ENCODE measurements around the gene HMX2.

HMX2 gene

GRCh38 chr10:123139521-123140163 lies 8.3 kb upstream of the HMX2 start:
- no peak for DNase-seq

DNA sequence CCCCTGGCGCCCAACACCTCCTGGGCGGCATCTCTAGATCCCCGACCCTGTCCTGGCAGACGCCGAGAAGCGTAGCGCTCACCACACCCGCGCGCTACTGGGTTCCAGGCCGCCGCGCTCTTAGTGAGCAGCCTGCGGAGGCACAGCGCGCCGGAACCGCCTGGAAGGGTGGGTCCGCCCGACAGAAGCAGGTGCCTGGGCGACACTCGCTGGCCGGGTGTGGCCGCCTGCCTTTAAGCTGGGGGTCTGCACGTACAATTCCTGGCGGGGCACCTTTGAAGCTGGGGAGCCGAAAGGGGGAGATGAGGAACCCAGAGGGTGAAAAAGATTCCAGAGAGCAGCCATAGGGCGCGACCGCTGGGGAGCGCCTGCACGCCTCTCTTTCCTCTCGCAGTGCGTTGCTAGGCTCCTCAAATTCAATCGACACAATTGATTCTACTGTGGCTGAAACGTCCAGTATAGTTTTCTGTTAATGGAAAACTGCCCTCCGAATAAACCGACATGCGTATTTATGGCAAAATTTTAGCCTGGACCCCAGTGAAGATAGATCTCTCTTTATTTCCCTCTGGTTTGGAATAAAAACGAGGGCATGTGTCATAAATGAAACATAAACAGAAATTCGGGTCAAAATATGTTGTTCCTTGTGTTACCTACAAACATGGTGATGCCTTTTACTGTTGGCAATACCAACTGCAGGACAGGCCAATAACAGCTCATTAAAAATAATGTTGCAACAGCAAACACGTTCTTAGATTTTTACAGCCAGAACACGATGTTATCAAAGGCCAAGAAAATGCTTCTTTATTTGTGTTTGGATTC lies 7.6 kb upstream of the HMX2 start:
- no peak for DNase-seq

DNA sequence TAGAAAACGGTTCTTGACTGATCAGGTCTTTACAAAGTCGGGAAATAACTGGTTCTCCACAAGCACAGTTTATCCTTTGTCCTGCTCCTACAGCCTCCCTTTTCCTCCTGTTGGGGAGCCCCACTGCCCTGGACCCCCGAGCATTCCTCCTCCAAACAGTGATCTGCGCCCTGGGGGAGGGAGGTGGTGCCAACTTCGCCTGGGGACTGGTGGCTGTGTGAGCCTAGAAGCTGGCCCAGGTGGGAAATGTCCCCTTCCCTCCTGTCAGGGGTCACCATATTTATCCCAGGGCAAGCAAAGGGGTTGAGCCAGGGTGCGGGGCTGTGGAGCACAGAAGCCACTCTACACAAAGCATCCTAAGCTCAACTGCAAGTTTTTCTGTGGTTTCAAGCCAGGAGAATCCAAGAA lies 6.9 kb upstream of the HMX2 start:
- DNase-seq, result no peak

- DNase-seq, result no peak
Measured at GRCh38 chr10:123141791-123142700, 5.9 kb upstream of the HMX2 start.

DNA sequence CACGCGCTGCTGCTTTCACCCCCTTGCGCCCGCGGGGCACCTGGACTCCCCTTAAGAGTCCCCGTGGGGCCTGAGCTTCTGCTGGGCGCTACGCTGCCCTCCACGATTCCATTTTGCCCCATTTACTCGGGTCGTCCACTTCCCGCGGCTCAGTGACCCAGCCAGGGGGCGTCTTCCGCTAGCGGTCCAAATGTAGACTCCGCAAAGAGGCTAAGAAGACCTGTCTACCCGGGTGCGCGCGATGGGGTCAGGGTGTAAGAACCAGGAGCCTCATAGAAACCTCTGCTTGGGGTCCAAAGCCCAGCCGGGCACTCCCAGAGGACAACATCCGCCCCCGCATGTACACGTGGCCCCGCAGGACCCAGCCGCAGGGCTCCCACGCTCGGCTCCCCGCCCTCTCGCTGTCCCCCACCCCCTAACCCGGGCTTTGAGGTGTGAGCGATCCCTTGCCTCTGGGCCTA lies 5.2 kb upstream of the HMX2 start:
- no peak for DNase-seq

DNA sequence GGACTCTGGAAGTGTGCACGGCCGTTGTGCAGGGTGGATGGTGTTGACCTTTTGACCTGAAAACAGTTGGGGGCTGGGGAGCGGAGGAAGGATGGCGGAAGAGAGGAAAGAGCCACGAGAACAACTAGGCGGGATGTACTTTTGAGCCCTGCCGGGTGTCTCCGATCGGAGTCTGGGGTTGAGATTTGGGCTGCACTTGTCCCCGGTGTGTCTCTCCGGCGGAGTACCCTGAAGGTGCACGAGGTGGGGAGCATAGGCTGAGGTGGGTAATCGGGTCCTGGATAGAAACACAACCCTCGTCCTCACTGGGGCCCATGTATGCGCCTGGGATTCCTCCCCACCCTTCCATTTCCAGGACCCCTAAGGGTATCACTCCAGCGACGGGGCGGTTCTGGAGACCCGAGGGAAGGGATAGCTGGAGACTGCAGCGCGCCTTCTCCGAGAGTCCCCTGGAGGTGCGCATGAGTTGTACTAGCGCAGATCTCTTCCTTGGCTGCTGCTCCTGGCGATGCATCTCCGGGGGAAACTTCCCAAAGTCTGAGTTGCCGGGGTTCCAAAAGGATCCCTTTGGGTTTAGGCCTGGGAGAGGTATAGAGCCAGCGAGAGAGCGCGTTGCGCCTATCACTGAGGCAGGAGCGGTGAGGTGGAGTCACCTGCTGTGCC lies 4.6 kb upstream of the HMX2 start:
- no peak for DNase-seq

DNA sequence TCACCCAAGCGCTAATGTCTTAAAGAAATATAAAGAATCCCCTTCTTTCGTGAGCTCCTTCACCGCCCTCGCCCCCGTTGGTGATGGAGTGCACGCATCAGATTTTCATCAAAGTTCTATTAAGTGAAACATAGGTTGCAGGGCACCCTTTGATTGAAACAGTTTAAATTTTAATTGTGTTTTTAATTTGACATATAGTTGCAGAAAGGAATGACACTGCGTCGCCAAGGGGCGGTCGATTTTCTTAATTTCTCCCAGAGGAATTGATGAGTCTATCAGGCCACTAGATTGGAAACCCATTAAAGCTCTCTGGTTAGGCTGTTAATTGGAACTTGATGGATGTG lies 4.1 kb upstream of the HMX2 start:
- DNase-seq, result no peak

DNA sequence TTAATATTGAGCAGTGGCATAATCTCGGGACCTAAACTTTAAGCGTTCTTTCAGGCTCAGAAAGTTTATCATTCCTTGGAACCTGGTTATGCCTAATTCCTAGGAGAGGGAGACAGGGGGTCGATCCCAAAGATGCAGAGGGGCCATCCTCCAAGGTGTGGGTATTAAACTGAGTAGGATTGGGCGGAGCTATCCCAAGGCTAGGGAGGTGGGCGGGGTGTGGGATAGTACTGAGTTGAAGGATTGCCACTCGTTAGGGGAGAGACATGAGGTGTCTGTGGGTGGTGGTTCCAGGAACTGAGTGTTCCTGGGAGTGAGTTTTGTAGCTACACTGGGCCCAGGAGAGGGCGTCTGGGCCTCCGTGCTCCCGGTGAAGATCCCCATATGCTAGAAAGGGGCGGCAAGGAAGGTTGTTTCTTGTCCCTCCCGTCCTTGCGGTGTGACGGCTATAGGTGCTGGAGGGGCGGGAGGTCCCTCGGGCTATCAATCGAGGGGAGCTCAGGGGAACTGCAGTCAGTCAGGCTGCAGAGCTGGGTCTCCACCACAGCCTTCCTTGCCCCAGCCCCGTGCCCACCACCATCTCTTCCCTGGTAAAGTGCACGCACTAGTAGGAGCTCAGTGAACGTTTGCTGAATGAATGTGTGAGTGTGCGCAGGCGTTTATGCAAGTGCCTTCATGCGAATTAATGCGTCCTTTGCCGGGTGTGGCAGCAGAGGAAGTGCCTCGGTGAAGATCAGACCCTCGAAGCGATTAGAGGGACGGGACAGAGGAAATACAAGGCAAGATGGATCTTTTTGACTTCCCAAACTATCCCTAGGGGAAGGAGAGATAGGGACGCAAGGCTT lies 3.0 kb upstream of the HMX2 start:
- no peak for DNase-seq

DNA sequence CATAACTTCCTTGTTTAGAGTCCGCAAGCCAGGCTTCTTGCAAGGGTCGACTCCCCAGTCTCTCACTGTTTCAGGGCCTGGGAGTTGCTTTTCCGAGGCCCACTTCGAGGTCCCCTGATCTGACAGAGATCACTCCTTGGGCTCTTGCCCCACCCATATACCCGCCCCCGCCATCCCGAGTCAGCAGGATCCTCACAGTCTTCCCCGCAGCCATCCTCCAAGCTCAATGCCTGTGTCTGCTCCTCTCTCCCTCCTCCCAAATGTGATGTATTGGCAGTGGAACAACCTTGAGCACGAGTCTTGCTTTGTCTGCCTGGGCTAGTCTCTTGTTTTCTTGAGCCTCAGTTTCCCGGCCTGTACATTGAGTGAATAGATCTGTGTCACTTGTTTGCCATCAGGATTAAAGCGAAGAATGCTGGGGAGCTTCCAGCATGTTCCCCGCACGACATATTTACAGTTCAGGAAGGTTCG lies 2.4 kb upstream of the HMX2 start:
- DNase-seq, result no peak

GRCh38 chr10:123146013-123146893 lies 1.7 kb upstream of the HMX2 start:
- DNase-seq, result no peak

- DNase-seq, result no peak
Measured at GRCh38 chr10:123146894-123147634, 872 bp upstream of the HMX2 start.

- DNase-seq, result no peak
Measured at GRCh38 chr10:123148414-123149161, 652 bp downstream of the HMX2 start.

GRCh38 chr10:123149162-123149567 lies 1.2 kb downstream of the HMX2 start:
- no peak for DNase-seq

DNA sequence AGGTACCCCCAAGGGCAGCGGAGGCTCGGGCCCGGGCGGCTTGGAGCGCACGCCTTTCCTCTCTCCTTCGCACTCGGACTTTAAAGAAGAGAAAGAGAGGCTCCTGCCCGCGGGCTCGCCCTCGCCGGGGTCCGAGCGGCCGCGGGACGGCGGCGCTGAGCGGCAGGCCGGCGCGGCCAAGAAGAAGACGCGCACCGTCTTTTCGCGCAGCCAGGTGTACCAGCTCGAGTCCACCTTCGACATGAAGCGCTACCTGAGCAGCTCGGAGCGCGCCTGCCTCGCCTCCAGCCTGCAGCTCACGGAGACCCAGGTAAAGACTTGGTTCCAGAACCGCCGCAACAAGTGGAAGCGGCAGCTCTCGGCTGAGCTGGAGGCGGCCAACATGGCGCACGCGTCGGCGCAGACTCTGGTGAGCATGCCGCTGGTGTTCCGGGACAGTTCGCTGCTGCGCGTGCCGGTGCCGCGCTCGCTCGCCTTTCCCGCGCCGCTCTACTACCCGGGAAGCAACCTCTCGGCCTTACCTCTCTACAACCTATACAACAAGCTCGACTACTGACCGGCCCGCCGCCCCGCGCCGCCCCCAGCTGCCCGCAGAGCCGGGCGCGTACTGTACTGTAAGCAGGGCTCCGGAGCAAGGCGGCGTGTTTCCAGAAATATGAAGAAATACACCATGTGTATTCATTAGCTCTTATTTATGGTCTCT lies 1.8 kb downstream of the HMX2 start:
- no peak for DNase-seq

DNA sequence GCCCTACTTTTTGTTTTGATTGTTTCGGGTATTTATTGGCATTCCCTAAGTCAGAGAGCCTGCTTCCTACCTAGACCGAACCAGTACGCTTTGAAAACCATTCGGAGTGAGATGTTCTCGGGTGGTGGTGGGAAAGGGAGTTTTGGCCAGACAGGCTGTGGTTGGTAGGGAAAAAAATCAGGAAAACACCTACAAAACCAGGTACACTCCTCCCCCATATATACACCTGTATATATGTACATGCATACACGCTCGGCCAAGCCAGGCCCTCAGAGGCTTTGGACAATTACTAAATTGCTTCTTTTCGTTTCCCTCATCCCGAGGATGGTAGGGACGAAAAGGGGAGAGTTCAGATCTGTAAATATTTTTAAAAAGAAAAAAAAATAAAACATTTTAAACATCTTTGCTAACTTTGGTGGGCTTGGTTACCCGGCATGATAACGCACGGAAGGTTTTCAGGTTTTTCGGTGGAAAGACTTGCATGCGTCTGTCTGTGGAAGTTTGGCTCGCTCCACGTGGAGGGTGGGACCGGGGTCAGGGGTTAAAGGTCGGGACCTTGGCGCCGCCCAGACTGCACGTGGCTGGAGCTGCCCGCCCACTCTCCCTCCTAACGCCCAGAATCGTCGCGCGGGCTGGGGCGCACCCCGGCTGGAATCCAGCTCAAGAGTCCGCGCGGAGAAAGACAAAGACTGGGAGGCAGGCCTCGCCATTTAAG lies 2.5 kb downstream of the HMX2 start:
- DNase-seq, result no peak

DNA sequence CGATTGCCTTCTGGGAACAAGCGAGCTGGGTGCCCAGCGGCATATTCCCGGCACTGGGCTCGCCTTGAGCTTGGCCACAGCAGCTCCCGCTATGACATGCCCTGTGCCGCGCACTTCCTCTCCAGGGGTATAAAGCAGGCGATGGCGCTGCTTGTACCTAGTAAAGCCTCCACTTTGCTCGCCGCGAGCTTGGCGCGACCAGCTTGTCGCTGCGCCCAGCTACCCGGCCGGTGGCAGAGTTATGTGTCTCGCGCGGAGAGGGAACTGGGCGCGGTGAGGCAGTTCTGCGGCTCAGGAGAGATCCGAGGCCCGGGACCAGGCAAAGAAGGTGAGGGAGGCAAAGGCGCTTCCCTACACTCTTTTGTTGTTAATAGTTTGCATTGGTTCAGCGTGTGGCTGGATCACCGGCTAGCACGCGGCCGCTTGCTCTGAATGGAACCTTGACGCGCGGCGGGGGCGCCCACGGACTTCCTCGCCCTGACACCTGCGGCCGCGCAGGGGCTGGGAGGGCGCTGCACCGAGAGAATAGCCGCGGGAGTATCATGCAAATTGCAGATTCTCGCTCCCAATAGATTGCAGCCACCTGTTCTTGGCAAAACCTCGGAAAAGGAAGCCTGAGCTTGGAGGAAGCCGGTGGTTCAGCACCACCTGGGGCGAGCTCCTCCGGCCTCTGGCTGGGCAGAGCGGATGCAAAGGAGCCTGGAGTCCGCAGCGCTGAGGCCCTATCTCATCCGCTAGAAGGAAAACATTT lies 3.2 kb downstream of the HMX2 start:
- DNase-seq, result no peak

GRCh38 chr10:123151737-123152135 lies 3.8 kb downstream of the HMX2 start:
- no peak for DNase-seq
